HG03571 (cell line): Measurements from ENCODE around the gene LOX.
"Not testable (repeated sequence)": the region's sequence is repeated elsewhere in the genome, so short reads cannot be mapped to it uniquely, and the experiment has no call there.

Experiments used
- ATAC-seq: cut with Tn5 transposase; IDR thresholded peaks from one replicate; pipeline ENCODE4 v1.9.1; 2021; ENCODE audit not compliant: unreplicated experiment

Gene LOX

DNA sequence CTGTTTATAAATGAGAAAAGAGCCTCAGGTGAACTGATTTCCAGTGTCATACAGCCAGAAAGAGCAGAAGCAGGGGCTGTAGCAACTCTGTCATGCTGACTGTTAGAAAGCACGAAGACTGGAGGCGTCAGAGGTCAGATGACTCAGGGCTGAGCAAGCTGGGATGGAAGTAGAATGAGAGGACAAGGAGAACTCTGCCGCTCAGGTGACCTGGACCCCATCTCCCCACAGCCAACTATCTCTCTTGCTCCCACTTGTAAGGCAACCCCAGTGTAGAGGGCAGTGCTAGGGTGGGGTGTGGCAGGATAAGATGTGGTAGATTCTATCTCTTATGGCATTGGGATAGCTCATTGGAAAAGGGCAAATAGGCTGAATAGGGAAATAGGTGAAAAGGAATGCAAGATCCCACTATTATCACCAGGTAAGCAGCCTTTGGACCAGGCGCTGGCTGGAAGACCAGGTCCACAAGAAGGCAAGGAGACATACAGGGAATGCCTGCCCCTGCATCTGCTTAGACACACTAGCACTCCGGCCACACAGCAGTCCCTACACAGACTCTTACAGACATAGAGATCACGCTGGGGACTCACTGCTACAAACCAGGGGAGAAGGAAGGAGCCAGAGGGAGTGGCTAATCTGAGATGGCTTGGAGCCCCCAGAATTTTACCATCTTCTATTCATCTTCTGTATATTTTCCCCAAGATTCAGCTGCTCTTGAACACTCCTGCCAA, 21.2 kb upstream of the LOX start:
- ATAC-seq: no peak

DNA sequence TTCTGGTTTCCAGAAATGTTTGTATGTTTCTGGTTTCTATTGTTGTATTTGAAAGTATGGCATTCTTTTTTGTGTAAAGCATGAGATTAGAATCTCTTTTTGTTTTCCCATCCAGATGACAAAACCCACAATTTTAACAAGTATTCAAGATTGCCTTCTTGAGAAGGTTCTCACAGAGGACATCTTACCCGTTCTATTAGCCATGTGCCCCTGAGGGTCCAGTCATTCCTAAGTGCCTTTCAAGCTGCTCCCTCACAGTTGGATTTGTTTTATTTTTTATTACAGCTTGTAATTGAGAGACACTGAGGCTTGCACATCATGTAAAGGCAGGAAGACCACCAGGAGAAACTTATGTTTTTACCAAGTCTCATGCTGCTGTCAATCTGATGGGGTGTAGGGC, 19.3 kb upstream of the LOX start:
- ATAC-seq: no peak

DNA sequence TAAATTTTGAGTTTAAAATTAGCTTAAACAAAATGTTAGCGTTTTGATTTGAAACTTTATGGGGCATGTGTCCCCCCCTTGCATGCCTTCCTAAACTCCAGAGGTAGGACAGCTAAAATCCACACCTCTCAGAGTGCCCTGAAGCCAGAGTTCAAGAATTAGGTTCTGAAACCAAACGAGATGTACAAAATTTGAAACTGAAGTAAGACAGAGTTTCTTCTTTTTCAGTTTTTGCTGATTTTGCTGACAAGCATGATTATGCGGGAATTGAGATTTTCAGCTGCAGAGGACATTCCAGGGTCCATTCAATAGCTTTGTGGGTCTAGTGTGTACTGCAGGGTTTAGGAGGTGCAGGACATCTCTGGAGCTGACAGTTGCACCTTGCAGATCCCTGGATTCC, 17.1 kb upstream of the LOX start:
- ATAC-seq: no peak

DNA sequence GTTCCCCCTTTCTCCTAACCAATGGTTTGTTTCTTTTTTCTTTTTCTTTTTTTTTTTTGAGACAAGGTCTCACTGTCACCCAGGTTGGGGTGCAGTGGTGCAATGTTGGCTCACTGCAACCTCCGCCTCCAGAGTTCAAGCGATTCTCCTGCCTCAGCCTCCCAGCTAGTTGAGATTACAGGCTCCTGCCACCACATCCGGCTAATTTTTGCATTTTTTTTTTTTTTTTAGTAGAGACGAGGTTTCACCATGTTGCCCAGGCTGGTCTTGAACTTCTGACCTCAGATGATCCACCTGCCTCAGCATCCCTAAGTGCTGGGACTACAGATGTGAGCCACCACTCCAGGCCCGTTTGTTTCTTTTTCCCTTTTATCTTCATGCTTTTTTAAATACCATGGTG, 16.2 kb upstream of the LOX start:
- ATAC-seq: not testable (repeated sequence)

DNA sequence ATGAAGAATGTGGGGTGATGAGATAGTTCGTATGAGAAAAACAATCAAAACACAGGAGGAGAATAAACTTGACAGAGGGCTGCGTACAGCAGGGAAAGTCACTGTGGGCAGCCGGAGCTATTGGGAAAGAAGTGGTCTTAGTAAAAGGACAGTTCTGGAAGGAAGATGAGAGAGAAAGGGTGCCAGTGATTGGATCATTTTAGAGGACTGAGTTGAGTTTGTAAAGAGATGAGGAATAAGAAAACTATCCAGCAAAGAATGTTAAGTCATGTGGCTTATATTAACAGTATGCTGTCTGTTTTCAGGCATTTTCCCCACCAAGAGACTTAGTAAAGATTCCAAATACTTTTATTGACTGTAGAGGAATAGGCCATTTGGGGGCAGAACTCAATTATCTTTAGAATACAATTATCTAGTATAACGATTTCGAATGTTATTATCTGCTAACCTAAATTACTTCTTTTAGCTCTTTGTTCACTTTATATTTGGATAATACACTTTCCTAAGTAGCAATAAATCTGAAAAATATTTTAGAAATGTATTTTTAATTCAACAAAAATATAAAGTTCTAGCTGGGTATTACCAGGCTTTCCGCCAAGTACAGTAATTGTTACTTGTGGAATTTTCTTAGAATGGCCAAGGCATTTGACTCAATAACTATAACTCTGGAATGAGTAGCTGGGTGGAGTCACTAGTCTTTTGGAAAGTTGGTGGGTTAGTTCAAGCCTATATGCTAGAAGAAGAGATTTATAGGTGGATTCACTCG, 15.5 kb upstream of the LOX start:
- ATAC-seq: no peak

DNA sequence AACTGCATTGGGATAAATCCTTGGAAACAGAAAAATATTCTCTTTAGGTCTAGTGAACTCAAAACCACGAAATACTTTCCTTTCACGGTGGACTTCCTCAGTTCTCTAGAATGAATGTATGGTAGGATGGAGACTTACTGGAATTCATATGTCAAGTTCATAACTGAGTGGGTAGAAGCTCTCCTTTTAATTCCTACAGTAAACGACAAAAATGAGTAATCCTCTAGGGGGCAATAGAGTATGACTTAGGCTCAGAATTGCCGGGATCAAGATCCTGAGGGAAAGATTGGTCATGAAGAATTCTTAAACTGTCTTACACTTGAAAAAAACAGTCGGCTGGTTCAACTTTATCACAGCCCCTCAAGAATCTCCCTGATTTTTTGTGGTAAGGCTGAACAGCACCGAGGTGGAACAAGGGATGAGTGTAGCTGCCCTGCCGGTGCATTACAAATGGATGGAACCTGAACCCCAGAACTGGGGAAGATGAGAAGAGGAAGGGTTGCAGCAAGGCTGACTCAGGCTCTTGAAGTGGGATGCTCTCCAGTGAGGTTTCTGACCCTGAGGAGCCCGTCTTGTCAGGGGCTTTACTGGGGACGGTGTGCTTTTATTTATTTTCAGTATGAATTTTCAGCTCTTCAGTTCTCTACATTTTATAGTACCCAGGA, 14.0 kb upstream of the LOX start:
- no peak for ATAC-seq

DNA sequence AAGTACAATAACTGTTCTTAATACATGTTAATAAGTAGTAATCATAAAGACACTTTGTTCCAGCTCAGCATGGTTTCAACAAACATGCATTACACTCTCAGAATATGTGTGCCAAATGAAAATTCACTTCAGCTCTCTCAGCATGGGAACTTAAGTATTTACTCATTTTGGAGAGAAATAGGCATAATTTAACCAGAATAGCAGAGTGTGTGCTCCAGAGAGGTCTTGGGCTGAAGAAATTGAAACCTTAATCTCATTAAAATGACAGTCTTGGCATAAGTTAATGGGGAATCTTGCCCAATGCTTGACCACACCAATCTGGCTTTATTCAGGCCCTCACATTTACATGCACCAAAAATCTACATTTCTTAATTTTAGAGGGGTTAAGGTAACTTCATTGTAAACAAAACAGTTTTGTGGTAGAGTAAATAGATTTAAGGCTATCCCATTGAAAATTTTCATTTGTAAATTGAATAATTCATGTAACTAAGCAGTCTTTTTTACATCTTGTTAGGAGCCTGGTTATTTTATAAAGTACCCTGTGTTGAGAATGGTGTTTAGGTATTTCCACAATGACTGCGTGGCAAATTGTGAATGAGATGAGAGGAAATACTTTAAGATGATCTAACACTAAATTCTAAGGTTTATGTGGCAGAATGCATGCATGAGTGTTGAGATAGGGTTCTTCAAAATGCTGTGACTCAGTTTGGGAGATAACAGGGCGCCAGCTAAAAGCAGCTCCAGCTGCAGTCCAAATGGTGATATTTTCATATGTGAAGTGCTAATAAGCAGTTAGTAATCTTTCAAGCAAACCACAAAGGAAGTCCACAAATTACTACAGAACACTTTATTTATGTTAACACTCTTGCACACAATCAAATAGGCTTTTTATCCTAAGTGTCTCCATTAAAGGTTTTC, 11.3 kb upstream of the LOX start:
- no peak for ATAC-seq

DNA sequence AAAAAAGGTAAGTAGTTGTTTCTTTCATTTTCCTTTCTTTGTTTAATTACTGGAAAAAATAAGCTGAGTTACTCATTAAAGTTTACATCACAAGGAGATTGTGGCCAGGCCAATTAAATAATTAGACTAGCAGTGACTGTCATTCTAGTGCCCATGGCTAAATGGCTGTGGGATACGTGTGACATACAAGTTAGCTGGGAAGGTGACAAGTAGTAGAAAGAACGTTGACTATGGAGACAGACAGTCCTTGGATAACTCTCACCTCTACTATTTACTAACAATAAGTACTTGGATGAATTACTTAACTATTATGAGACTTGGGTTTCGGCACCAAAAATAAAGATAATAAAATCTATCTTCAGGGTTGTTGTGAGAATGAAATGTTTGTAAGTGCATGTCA, 7.0 kb upstream of the LOX start:
- no peak for ATAC-seq

DNA sequence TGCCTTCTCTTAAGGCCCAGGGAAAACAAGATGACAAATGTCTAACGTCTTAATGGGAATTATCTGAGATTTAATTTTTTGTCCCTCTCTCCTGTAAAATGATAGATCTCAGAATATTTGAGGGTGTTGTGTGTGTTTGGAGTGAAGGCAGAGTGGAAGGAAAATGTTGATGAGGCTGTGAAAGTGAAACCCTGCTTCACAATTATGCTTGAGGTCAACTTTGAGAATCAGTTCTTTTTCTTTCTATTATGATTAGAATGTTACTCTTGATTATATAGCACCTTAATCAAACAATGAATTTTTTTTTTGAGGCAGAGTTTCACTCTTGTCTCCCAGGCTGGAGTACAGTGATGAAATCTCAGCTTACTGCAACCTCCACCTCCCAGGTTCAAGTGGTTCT, 5.5 kb upstream of the LOX start:
- no peak for ATAC-seq

DNA sequence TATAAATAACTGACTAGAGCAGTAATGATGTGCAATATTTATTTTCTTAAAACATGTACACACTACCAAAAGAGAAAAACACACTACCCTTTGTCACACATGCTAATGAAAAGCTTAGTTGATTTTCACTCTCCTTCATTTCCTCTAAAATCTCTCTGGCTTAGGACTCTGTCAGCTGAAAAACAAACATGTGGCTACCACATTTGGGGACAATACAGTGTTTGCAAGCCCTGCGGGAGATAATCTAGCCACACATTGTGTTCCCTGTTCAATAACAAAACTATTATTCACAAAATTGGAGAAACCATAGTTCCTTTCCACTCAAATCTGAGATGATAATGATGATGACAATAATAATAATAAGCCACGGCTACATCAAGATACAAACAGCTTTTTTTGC, 3.5 kb upstream of the LOX start:
- no peak for ATAC-seq

DNA sequence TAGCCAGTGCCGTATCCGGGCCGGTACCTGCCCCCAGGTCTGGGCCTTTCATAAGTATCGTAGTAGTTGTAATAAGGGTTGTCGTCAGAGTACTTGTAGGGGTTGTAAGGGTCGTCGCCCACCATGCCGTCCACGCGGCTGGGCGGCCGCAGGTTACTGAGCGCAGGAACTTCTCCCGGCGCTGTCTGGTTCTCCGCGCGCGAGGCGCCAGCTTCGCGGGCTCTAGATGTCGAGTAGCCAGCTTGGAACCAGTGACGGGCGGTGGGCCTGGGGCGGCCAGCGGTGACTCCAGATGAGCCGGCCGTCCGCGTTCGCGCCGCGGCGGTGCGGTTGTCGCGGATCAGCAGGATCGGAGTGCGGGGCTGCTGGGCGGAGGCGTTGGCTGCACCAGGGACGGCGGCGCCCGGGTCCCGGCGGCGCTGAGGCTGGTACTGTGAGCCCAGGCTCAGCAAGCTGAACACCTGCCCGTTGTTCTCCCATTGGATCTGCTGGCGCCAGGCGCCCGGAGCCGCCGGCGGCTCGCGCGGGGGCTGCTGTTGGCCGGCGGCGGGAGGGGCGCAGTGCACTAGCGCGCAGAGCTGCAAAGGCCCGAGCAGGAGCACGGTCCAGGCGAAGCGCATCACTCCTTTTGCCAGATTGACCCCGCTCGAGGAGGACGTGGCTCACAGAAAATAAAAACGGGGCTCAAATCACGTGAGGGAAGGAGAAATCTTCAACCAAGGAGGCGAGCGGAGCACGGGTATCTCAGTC, 518 bp downstream of the LOX start:
- ATAC-seq: no peak

DNA sequence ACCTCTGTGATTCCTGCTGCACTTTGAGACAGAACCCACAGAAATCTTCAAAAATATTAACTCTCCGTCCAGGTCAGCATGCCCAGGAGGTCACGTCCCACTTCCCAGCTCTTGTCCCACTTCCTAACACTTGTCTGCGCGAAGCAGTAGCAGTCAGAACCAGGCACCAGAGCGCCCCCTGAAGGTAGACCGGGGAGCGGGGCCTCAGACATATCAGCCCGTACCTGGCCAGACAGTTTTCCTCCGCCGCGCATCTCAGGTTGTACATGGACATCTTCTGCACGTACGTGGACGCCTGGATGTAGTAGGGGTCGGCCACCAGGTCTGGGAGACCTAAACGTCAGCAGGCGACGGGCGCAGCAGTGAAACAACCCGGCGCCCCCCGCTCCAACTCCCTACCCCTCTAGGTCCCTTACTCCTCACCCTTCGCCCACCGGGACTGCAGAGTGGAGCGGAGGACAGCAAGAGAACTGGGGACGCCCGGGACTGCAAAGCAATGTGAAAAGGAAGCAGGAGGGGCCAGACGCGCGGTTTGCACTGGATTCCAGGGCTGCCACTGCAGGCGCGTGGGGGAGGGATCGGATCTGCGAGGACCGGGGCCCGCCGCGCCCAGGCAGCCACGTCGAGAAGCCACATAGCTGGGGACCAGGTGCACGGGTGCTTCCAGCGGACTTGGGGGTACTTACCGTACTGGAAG, 1.2 kb downstream of the LOX start:
- no peak for ATAC-seq

DNA sequence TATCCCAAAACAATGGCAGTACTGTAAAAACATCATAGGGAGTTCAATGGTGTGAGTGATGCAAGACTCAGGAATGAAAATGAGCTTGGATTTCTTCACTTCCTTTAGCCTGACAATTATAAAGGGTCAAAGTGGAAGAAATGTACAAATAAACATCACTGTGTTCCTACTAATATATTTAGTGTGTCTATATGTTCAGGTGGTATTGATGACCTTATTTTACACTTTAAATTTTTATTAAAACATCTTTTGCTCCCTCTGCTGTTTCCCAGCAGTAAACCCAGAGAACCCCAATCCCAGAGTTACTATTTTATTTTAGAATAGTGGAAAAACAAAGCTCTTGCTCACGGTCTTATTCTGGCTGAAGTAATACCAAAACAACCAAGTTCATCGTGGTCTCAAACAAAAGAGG, 2.0 kb downstream of the LOX start:
- no peak for ATAC-seq

DNA sequence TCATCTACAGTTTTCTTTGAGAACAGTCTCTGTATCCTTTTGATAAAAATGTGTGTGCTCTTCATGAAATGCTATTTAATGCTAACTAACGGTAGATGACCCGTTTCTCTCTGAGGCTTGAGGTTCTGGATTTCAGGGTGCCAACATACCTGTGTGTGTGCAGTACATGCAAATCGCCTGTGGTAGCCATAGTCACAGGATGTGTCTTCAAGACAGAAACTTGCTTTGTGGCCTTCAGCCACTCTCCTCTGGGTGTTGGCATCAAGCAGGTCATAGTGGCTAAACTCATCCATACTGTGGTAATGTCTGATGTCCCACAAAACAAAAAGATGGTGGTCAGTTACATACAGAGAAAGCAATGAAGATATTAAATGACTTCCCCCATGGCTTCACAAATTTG, 4.2 kb downstream of the LOX start:
- no peak for ATAC-seq

DNA sequence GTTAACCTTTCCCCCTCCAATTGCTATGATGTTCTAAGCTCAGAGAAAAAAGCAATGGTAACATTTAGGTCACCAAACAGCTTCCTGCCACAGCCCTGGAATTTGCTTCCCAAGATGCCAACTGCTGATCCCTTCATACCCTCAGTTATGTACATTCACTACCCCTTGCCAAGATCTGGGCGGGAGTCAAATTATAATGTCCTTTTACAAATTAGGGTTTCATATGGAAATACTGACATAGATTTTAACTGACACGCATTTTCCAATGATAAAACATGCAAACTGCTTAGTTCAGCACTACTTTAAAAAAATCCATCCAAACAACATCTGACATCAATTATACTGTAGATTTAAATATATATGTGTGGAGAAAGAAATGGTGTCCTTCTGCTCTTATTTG, 5.0 kb downstream of the LOX start:
- ATAC-seq: no peak

DNA sequence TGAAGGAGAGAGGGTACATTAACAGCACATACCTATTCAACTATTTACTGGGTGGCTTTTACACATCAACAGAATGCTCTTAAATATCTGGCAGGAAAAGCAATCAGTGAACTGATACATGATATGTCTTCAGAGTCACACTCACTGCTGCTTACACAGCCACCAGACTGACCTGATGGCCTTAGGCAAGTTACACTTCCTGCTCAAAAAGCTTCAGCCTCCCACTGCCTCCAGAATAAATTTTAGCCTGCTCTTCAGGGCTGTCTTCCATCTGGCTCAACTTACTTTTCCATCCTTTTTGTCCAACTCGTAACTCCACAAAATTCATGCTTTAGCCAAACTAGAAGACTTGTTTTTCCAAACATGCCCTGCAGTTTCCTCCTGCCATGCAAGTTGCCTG, 10.7 kb downstream of the LOX start:
- no peak for ATAC-seq

DNA sequence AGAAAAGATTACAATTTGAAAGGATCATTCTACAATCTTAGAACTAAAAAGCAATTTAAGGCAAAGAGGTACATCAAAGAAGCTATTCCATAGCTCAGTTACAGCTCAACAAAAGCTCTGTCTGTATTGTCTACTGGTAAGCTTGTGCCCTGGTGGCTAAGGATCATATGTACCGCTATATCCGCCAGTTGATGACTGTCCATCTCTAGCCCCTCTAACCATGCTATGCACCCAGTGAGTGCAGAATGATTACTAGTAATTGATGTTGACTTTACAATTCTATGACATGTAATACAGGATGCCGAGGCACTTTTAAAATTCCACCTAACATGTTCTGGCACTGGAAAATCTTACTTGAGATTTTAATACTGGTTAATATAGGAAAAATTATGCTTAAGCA, 13.1 kb downstream of the LOX start:
- no peak for ATAC-seq

DNA sequence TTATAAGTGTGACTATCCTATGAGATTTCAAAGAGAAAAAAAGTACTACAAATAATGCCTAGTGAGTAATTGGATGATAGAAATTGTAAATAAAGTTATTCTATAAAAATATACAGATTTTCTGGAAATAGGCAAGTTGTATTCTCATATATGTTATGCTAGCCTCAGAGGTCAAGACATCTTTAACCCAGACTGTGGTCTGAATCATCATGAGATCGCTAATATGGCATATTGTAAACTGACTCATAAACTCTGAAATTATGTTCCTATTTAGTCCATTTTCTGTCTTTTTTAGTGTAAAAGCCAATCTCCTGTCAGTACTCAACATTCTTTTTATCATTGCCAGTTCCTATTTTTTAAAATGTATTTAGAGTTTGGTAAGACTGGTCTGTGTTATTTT, 14.2 kb downstream of the LOX start:
- no peak for ATAC-seq

DNA sequence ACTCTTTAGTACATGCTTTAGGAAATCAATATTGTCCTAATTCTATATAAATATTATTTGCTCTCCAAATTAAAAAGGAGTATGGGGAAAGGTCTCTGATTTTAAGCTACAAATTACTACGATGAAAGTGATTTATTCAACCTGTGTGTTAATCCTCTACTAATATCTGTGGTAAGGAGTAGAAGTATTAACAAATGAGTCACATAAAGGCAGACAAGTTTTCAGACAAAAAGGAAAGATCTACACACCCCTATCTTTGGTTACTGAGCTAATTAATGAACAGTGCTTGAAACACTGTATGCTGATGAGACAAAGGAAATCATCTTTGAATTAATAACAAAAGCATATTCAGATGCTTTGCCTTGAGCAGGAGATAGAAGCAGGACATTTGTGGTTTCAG, 15.9 kb downstream of the LOX start:
- no peak for ATAC-seq

DNA sequence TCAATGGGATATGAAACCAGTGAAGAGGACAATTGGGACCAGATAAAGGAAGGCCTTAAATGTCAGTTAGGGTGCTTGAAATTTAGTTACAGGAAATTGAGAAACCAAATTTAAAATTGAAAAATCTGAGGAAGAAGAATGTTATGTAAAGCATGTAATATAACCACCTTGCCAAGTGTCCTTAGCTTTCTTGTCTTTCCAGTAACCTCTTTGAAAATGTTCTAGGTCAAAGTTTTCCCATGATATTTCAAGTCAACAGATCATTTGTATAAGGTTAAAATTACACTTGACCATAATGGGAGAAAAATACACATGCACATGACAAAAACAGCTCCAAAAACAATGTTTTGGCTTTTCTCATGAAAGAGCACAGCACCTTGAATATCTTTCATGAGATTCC, 21.1 kb downstream of the LOX start:
- no peak for ATAC-seq
